Measurements from ENCODE around the gene GYPA. TPM values are rescaled to one million over a fixed set of nuclear protein-coding genes. Genes with fewer than 3 reads are reported as not detected.
"Not testable (repeated sequence)": the region's sequence is repeated elsewhere in the genome, so short reads cannot be mapped to it uniquely, and the experiment has no call there.

The GYPA gene
- polyA plus RNA-seq, 2 of the 4 experiments (the other 2 are of a cell fraction) = not detected

DNA sequence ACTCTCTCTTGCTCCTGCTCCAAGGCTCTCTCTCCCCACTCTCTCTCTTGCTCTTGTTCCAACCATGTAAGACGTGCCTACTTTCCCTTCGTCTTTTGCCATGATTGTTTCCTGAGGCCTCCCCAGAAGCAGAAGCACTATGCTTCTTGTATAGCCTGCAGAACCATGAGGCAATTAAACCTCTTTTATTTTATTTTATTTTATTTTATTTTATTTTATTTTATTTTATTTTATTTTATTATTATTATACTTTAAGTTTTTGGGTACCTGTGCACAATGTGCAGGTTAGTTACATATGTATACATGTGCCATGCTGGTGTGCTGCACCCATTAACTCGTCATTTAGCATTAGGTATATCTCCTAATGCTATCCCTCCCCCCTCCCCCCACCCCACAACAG, 17.2 kb downstream of the GYPA start:
- DNase-seq (ENCODE audit: low read depth in 1 of 2, low spot score in 1 of 2); ATAC-seq; H3K27ac ChIP-seq; FAIRE-seq; H3K4me3 ChIP-seq; CTCF ChIA-PET; H3K4me2 ChIP-seq; H3K9me3 ChIP-seq; H3K4me1 ChIP-seq; POLR2A ChIA-PET: not testable (repeated sequence)
- WGBS (ENCODE audit: missing lambda C conversion rate) = 57% methylated on average over 2 of the region's 3 CpGs

DNA sequence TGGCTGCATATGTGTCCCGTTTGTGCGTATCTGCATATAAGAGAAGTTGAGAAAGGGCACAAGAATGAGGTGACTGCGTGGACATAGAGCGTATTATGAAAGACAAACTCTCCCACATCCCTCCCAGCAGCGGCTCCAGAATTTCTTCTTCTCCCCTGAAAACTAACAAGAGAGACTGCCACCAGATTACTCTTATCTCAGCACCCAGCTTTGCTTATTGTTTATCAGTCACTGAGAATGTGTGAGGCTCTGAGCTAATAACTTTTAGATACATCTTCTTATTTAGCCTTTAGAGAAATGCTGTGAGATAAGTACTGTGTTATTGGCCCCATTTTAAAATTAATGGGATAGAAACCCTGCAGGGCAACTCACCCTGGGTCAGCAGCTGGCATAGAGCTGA, 20.8 kb downstream of the GYPA start:
- H3K9me3 ChIP-seq; ATAC-seq; H3K4me2 ChIP-seq; H3K4me3 ChIP-seq; H3K27ac ChIP-seq; DNase-seq (ENCODE audit: low read depth in 1 of 2, low spot score in 1 of 2); CTCF ChIA-PET; H3K4me1 ChIP-seq; POLR2A ChIA-PET; FAIRE-seq: not testable (repeated sequence)
- WGBS (ENCODE audit: missing lambda C conversion rate) = 11% methylated on average over 4 of the region's 5 CpGs

GRCh38 chr4:144115519-144115918, 25.0 kb downstream of the GYPA start:
- no peaks in the 10 kb centered on the region for H3K9me3 ChIP-seq
- no peak for DNase-seq (ENCODE audit: low read depth in 1 of 2, low spot score in 1 of 2)
- no peak overlapping the region for H3K27ac ChIP-seq
- H3K4me2 ChIP-seq = no peak overlapping the region
- POLR2A ChIA-PET = no interaction called here
- no peaks in the 10 kb centered on the region for H3K4me1 ChIP-seq
- TF ChIP-seq RFX5 (IDR thresholded peaks at IDR 0.05) (no peak), TP53 (CRISPR knock-in tag; IDR thresholded peaks at IDR 0.05) (no peak)
- no peak for ATAC-seq
- H3K4me3 ChIP-seq = no peak overlapping the region
- 0% methylated on average over 4 of the region's 4 CpGs for WGBS (ENCODE audit: missing lambda C conversion rate)
- no peak for FAIRE-seq
- CTCF ChIA-PET = no interaction called here

GRCh38 chr4:144113546-144113945, 27.0 kb downstream of the GYPA start:
- H3K4me3 ChIP-seq = no peak overlapping the region
- ChIA-PET POLR2A (no interaction called here), CTCF (no interaction called here)
- TF ChIP-seq, protein P1, sequence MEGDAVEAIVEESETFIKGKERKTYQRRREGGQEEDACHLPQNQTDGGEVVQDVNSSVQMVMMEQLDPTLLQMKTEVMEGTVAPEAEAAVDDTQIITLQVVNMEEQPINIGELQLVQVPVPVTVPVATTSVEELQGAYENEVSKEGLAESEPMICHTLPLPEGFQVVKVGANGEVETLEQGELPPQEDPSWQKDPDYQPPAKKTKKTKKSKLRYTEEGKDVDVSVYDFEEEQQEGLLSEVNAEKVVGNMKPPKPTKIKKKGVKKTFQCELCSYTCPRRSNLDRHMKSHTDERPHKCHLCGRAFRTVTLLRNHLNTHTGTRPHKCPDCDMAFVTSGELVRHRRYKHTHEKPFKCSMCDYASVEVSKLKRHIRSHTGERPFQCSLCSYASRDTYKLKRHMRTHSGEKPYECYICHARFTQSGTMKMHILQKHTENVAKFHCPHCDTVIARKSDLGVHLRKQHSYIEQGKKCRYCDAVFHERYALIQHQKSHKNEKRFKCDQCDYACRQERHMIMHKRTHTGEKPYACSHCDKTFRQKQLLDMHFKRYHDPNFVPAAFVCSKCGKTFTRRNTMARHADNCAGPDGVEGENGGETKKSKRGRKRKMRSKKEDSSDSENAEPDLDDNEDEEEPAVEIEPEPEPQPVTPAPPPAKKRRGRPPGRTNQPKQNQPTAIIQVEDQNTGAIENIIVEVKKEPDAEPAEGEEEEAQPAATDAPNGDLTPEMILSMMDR (IDR thresholded peaks at IDR 0.05) = no peak
- TF ChIP-seq, protein P2, sequence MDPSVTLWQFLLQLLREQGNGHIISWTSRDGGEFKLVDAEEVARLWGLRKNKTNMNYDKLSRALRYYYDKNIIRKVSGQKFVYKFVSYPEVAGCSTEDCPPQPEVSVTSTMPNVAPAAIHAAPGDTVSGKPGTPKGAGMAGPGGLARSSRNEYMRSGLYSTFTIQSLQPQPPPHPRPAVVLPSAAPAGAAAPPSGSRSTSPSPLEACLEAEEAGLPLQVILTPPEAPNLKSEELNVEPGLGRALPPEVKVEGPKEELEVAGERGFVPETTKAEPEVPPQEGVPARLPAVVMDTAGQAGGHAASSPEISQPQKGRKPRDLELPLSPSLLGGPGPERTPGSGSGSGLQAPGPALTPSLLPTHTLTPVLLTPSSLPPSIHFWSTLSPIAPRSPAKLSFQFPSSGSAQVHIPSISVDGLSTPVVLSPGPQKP (IDR thresholded peaks at IDR 0.05; ENCODE audit: low read depth, low read length) = no peak
- TF ChIP-seq RCOR1 (IDR thresholded peaks at IDR 0.05; ENCODE audit: low read depth, low read length) (no peak), CHD2 (IDR thresholded peaks at IDR 0.05; ENCODE audit: low read length, partially characterized antibody) (no peak)
- ATAC-seq = no peak
- 8% methylated on average over 2 of the region's 2 CpGs for WGBS (ENCODE audit: missing lambda C conversion rate)
- no peaks in the 10 kb centered on the region for H3K4me1 ChIP-seq
- FAIRE-seq = no peak
- H3K4me2 ChIP-seq = no peak overlapping the region
- H3K27ac ChIP-seq = no peak overlapping the region
- H3K9me3 ChIP-seq = no peaks in the 10 kb centered on the region
- no peak for DNase-seq (ENCODE audit: low read depth in 1 of 2, low spot score in 1 of 2)

GRCh38 chr4:144104509-144105130, 35.9 kb downstream of the GYPA start:
- POLR2A ChIA-PET = no interaction called here
- no peak for FAIRE-seq
- DNase-seq (ENCODE audit: low read depth in 1 of 2, low spot score in 1 of 2) = no peak
- no peak overlapping the region for H3K27ac ChIP-seq
- no peak overlapping the region for H3K4me2 ChIP-seq
- WGBS (ENCODE audit: missing lambda C conversion rate) = 4% methylated on average over 6 of the region's 6 CpGs
- H3K4me3 ChIP-seq = no peak overlapping the region
- TF ChIP-seq, protein P3, sequence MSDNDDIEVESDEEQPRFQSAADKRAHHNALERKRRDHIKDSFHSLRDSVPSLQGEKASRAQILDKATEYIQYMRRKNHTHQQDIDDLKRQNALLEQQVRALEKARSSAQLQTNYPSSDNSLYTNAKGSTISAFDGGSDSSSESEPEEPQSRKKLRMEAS (IDR thresholded peaks at IDR 0.05) = no peak
- TF ChIP-seq KDM5A (IDR thresholded peaks at IDR 0.05) (no peak), ZFP36 (IDR thresholded peaks at IDR 0.05; ENCODE audit: borderline replicate concordance, partially characterized antibody) (no peak), NR3C1 (IDR thresholded peaks at IDR 0.05) (no peak), JUNB (IDR thresholded peaks at IDR 0.05) (no peak), EHMT2 (IDR thresholded peaks at IDR 0.05; ENCODE audit: low read depth) (no peak), FOSL2 (IDR thresholded peaks at IDR 0.05) (no peak), FOSL2 (CRISPR knock-in tag; IDR thresholded peaks at IDR 0.05) (no peak), ESRRA (IDR thresholded peaks at IDR 0.05; ENCODE audit: borderline replicate concordance, low read length) (no peak)
- TF ChIP-seq, protein P4, sequence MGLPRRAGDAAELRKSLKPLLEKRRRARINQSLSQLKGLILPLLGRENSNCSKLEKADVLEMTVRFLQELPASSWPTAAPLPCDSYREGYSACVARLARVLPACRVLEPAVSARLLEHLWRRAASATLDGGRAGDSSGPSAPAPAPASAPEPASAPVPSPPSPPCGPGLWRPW (IDR thresholded peaks at IDR 0.05) = no peak
- H3K4me1 ChIP-seq = no peaks in the 10 kb centered on the region
- ATAC-seq = no peak
- CTCF ChIA-PET = no interaction called here
- H3K9me3 ChIP-seq = no peaks in the 10 kb centered on the region

DNA sequence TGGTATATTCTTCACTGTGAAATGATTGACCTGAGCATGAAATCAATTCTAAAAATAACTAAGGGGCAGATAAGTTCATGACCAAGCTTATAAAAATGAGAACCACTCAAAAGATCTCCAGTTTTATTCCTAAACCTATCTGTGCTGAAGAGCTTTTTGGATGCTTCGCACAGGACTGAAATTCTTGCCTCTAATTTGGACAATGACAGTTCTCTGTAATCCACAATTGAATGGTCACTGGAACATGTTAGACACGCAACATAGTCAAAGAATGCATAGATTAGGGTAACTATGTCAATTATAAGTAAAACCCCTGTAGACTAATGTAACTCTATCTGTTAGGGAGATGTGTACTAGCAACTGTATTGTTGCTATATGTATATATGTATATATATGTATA, 42.7 kb downstream of the GYPA start:
- H3K4me1 ChIP-seq; POLR2A ChIA-PET; FAIRE-seq; ATAC-seq; H3K4me3 ChIP-seq; DNase-seq (ENCODE audit: low read depth in 1 of 2, low spot score in 1 of 2); H3K9me3 ChIP-seq; CTCF ChIA-PET; H3K27ac ChIP-seq; H3K4me2 ChIP-seq: not testable (repeated sequence)
- WGBS (ENCODE audit: missing lambda C conversion rate) = 20% methylated on average over 2 of the region's 2 CpGs

GRCh38 chr4:144093995-144094394, 46.5 kb downstream of the GYPA start:
- WGBS (ENCODE audit: missing lambda C conversion rate) = 9% methylated on average over 4 of the region's 4 CpGs
- H3K4me1 ChIP-seq; ATAC-seq; H3K4me3 ChIP-seq; DNase-seq (ENCODE audit: low read depth in 1 of 2, low spot score in 1 of 2); H3K4me2 ChIP-seq; CTCF ChIA-PET; H3K27ac ChIP-seq; POLR2A ChIA-PET; H3K9me3 ChIP-seq; FAIRE-seq: not testable (repeated sequence)

Measured in A549 (cell line).